ENCODE measurements around the gene AUNIP. TPM values are rescaled to one million over a fixed set of nuclear protein-coding genes. Genes with fewer than 3 reads are reported as not detected.

The AUNIP gene
- total and polyA plus RNA-seq, 2 of the 8 experiments (the other 6 are each of a cell fraction or from before 2014, with no cell fraction given) = 18.6 to 23.2 TPM

DNA sequence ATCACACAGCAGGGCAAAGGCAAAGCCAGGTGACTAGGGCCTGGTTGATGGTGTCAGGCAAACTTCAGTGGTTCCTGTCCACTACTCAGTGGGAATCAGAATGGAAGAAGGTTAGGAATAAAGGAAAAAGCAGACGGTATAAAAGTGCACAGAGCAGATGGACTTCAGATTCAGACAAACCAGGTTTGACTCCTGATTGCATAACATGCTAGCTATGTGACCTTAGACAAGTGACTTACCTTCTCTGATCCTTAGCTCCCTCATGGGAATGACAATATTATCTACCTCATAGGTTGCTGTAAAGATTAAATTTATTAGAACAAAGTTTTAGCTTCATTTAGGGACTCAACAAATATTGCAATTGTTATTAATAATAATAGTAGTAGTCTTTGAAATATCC lies 11.4 kb upstream of the AUNIP start:
- Histone ChIP-seq H3K4me1 (replicated peaks in 1 of 4; ENCODE audit: control insufficient read depth in 3 of 4, insufficient read depth in 4 of 4, low read length in 3 of 4) (peaks cover 3 to 19% (median 16%) of the 10 kb centered on the region in 4 experiments), H3K27me3 (replicated peaks in 1 of 4; ENCODE audit: control insufficient read depth in 3 of 4, extremely low read depth in 1 of 4, insufficient read depth in 3 of 4, low read length in 3 of 4) (peaks cover 0 to 2% (median 0%) of the 10 kb centered on the region in 4 experiments; a peak in 1 of 7 replicates), H3K4me2 (ENCODE audit: insufficient read depth in 1 of 2, low read depth in 2 of 2, low read length in 2 of 2) (no peak overlapping the region), H3K56ac (replicated peaks; ENCODE audit: insufficient read length, low read depth, low read length) (no peak overlapping the region), H3K18ac (ENCODE audit: extremely low read depth, low read length) (no peak overlapping the region), H3K27ac (ENCODE audit: low read depth, low read length) (no peak overlapping the region), H2BK120ac (replicated peaks; ENCODE audit: low read depth, low read length) (no peak overlapping the region), H2BK20ac (ENCODE audit: low read length) (no peak overlapping the region), H3K23me2 (ENCODE audit: low read depth, low read length) (peaks cover 5% of the 10 kb centered on the region; the same call in 1 of the 2 replicates), H4K5ac (ENCODE audit: insufficient read length, low read depth, low read length) (no peak overlapping the region), H3K14ac (ENCODE audit: insufficient read length) (no peak overlapping the region), H3K9me3 (ENCODE audit: insufficient read depth in 2 of 2, low read depth in 1 of 2, low read length in 1 of 2) (no peaks in the 10 kb centered on the region), H2AFZ (ENCODE audit: low read length) (no peak overlapping the region), H3K4me3 (ENCODE audit: extremely low read depth in 1 of 4, insufficient read depth in 2 of 4, low read depth in 3 of 4, low read length in 4 of 4) (no peak overlapping the region), H3K79me2 (ENCODE audit: control insufficient read depth in 1 of 2, insufficient read depth in 2 of 2, low read length in 2 of 2) (no peaks in the 10 kb centered on the region), H2AK5ac (ENCODE audit: low read depth, low read length) (no peak overlapping the region), H2BK12ac (ENCODE audit: low read depth, low read length) (no peak overlapping the region), H4K8ac (ENCODE audit: extremely low read depth, insufficient read depth, low read length) (no peak overlapping the region), H3K79me1 (ENCODE audit: low read depth, low read length) (peaks cover 2% of the 10 kb centered on the region), H3K9ac (replicated peaks in 1 of 4; ENCODE audit: extremely low read depth in 1 of 4, low read depth in 3 of 4, low read length in 3 of 4) (no peak overlapping the region), H4K20me1 (replicated peaks in 1 of 2; ENCODE audit: control insufficient read depth in 1 of 2, insufficient read depth in 2 of 2, low read length in 2 of 2) (no peaks in the 10 kb centered on the region), H3K4ac (replicated peaks; ENCODE audit: insufficient read length, low read depth, low read length) (no peak overlapping the region), H2BK15ac (ENCODE audit: low read length) (no peak overlapping the region; the same call in 1 of the 2 replicates), H3K36me3 (ENCODE audit: control insufficient read depth in 2 of 4, insufficient read depth in 4 of 4, low read length in 3 of 4) (no peaks in the 10 kb centered on the region), H3K23ac (ENCODE audit: insufficient read length) (no peak overlapping the region), H4K91ac (replicated peaks; ENCODE audit: insufficient read length, low read length) (no peak overlapping the region), H2BK5ac (ENCODE audit: low read depth, low read length) (no peak overlapping the region)
- WGBS, 2 experiments (ENCODE audit: extremely low coverage in 1 of 2, insufficient coverage in 1 of 2, insufficient read length in 1 of 2, insufficient replicate concordance in 2 of 2, low coverage in 1 of 2, low lambda C conversion rate in 2 of 2, missing lambda C conversion rate in 1 of 2) = 78% methylated on average over 1 of the region's 1 CpG; no CpG with 5 or more reads in 1 of the 2 experiments
- no peak for TF ChIP-seq SUZ12 (IDR thresholded peaks at IDR 0.05; ENCODE audit: low read length)
- TF ChIP-seq, protein P1, sequence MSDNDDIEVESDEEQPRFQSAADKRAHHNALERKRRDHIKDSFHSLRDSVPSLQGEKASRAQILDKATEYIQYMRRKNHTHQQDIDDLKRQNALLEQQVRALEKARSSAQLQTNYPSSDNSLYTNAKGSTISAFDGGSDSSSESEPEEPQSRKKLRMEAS (IDR thresholded peaks at IDR 0.05) = no peak
- TF ChIP-seq KDM4A (IDR thresholded peaks at IDR 0.05; ENCODE audit: low read depth, low read length, severe bottlenecking) = no peak
- TF ChIP-seq, protein P2, sequence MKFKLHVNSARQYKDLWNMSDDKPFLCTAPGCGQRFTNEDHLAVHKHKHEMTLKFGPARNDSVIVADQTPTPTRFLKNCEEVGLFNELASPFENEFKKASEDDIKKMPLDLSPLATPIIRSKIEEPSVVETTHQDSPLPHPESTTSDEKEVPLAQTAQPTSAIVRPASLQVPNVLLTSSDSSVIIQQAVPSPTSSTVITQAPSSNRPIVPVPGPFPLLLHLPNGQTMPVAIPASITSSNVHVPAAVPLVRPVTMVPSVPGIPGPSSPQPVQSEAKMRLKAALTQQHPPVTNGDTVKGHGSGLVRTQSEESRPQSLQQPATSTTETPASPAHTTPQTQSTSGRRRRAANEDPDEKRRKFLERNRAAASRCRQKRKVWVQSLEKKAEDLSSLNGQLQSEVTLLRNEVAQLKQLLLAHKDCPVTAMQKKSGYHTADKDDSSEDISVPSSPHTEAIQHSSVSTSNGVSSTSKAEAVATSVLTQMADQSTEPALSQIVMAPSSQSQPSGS (IDR thresholded peaks at IDR 0.05; ENCODE audit: low read length) = no peak
- no peak for TF ChIP-seq CBX8 (IDR thresholded peaks at IDR 0.05; ENCODE audit: borderline replicate concordance, low read depth, low read length)
- no peak for TF ChIP-seq RXRA (IDR thresholded peaks at IDR 0.05; ENCODE audit: insufficient read depth, low read depth, low read length)
- no peak for TF ChIP-seq RBBP5 (IDR thresholded peaks at IDR 0.05; ENCODE audit: borderline replicate concordance, low read depth, low read length)
- TF ChIP-seq CREB1 (IDR thresholded peaks at IDR 0.05) = no peak
- no peak for TF ChIP-seq GTF2F1 (IDR thresholded peaks at IDR 0.05; ENCODE audit: borderline replicate concordance, low read depth, low read length)
- no peak for TF ChIP-seq HDAC2 (IDR thresholded peaks at IDR 0.05; ENCODE audit: borderline replicate concordance in 1 of 2, low read depth in 2 of 2, low read length in 2 of 2)
- no peak for TF ChIP-seq FOSL1 (IDR thresholded peaks at IDR 0.05; ENCODE audit: insufficient read depth, low read depth, low read length)
- no peak for FAIRE-seq
- ChIA-PET POLR2A (ENCODE audit: partially characterized antibody) (interaction anchor here (1.1 to 1.7 kb wide), 4 partner anchors 9 to 37 kb away, joined by 3 to 8 read pairs (median 4); no protein-coding TSS in a partner anchor), CTCF (ENCODE audit: partially characterized antibody) (interaction anchor here (0.9 to 1.5 kb wide), 4 partner anchors 11 to 139 kb away, joined by 3 to 4 read pairs (median 4); no protein-coding TSS in a partner anchor)
- no peak for DNase-seq (ENCODE audit: low read depth in 1 of 2, low spot score in 2 of 2)

All from H1 (cell line).